Neural cell (in vitro differentiated cells): ENCODE results near the gene ME1. TPM values are rescaled to one million over a fixed set of nuclear protein-coding genes. Genes with fewer than 3 reads are reported as not detected.

Source experiments
- H2AFZ ChIP-seq: fragments of 200-600, 300-800 bp; sonication (generic), shearing (Covaris generic); 2 replicates; pipeline ENCODE4 v1.6.0; 2014; ENCODE audit warnings: low read depth, mild to moderate bottlenecking, antibody characterized with exemption, low read length, moderate library complexity
- H3F3A ChIP-seq: fragments of 200-600 bp; shearing (Covaris generic); 2 replicates; pipeline ENCODE4 v1.6.1; 2016; ENCODE audit warnings: mild to moderate bottlenecking, moderate library complexity, mixed read lengths, antibody characterized with exemption, low read length; ENCODE audit not compliant: insufficient read depth, poor library complexity, severe bottlenecking
- H3K27ac ChIP-seq: fragments of 200-600, 300-800 bp; sonication (generic), shearing (Covaris generic); 2 replicates; pipeline ENCODE4 v1.5.1; 2014; ENCODE audit warnings: mild to moderate bottlenecking, low read length, moderate library complexity
- H3K27me3 ChIP-seq: fragments of 300-800, 200-600 bp; sonication (generic), shearing (Covaris generic); 2 replicates; pipeline ENCODE4 v1.6.0; 2014; ENCODE audit warnings: mild to moderate bottlenecking, low read depth, low read length, moderate library complexity; ENCODE audit not compliant: insufficient read depth
- H3K36me3 ChIP-seq: fragments of 300-800, 200-600 bp; sonication (generic), shearing (Covaris generic); 2 replicates; pipeline ENCODE4 v1.5.1; 2014; ENCODE audit warnings: mild to moderate bottlenecking, antibody characterized with exemption, low read length, moderate library complexity; ENCODE audit not compliant: insufficient read depth
- H3K4me2 ChIP-seq: fragments of 300-800, 200-600 bp; sonication (generic), shearing (Covaris generic); 2 replicates; pipeline ENCODE4 v1.6.0; 2014; ENCODE audit warnings: mild to moderate bottlenecking, low read length
- H3K4me3 ChIP-seq: fragments of 300-800, 200-600 bp; sonication (generic), shearing (Covaris generic); 2 replicates; pipeline ENCODE4 v1.5.1; 2014; ENCODE audit warnings: mild to moderate bottlenecking, low read length, moderate library complexity
- H3K79me2 ChIP-seq: fragments of 200-600 bp; shearing (Covaris generic); replicated peaks from 2 replicates; pipeline ENCODE4 v1.6.0; 2014; ENCODE audit warnings: mild to moderate bottlenecking, low read length, moderate library complexity; ENCODE audit not compliant: insufficient read depth
- H3K9ac ChIP-seq: fragments of 300-800, 200-600 bp; sonication (generic), shearing (Covaris generic); 2 replicates; pipeline ENCODE4 v1.6.1; 2016; ENCODE audit warnings: mild to moderate bottlenecking, low read length, mixed read lengths
- H3K9me2 ChIP-seq: fragments of 200-600 bp; shearing (Covaris generic); 2 replicates; pipeline ENCODE4 v1.6.1; 2016; ENCODE audit warnings: mild to moderate bottlenecking, low read length, mixed read lengths; ENCODE audit not compliant: insufficient read depth
- H3K9me3 ChIP-seq: fragments of 200-600, 300-800 bp; sonication (generic), shearing (Covaris generic); 2 replicates; pipeline ENCODE4 v1.6.1; 2016; ENCODE audit warnings: mild to moderate bottlenecking, mixed run types, low read length, moderate library complexity, mixed read lengths
- H4K20me1 ChIP-seq: fragments of 200-600 bp; shearing (Covaris generic); 2 replicates; pipeline ENCODE4 v1.6.1; 2016; ENCODE audit warnings: mild to moderate bottlenecking, mixed run types; ENCODE audit not compliant: insufficient read depth
- CTCF ChIP-seq: fragments of 450-650 bp; IDR thresholded peaks from 2 replicates; pipeline ENCODE4 v1.5.1; 2014; ENCODE audit warnings: antibody characterized with exemption, mild to moderate bottlenecking, moderate library complexity; ENCODE audit not compliant: poor library complexity, severe bottlenecking
- EP300 ChIP-seq: fragments of 450-650 bp; conservative IDR thresholded peaks from 2 replicates; pipeline ENCODE4 v1.6.1; 2014; ENCODE audit warnings: antibody characterized with exemption, mild to moderate bottlenecking, moderate library complexity; ENCODE audit not compliant: poor library complexity, severe bottlenecking
- EZH2 ChIP-seq: fragments of 200-600, 300-800 bp; shearing (Covaris generic), sonication (generic); IDR thresholded peaks from 2 replicates; pipeline ENCODE4 v1.6.1; 2014; ENCODE audit warnings: antibody characterized with exemption, low read length, borderline replicate concordance, mild to moderate bottlenecking; ENCODE audit not compliant: insufficient read depth, poor library complexity, severe bottlenecking
- MXI1 ChIP-seq: fragments of 450-650 bp; conservative IDR thresholded peaks from 2 replicates; pipeline ENCODE4 v1.6.1; 2014; ENCODE audit warnings: antibody characterized with exemption, mild to moderate bottlenecking; ENCODE audit not compliant: poor library complexity, severe bottlenecking
- POLR2AphosphoS5 ChIP-seq: IDR thresholded peaks from 2 replicates; pipeline ENCODE4 v1.6.1; 2012
- RAD21 ChIP-seq: fragments of 450-650 bp; conservative IDR thresholded peaks from 2 replicates; pipeline ENCODE4 v1.6.1; 2014; ENCODE audit warnings: antibody characterized with exemption, mild to moderate bottlenecking, moderate library complexity
- REST ChIP-seq: IDR thresholded peaks from 2 replicates; pipeline ENCODE4 v1.6.1; 2012; ENCODE audit warnings: borderline replicate concordance
- TAF1 ChIP-seq: IDR thresholded peaks from 2 replicates; pipeline ENCODE4 v1.6.1; 2012; ENCODE audit warnings: low read depth
- polyA plus RNA-seq: library from polyadenylated mRNA; depleted of rRNA; stranded (reverse); fragments of >200 nt; gene quantifications from 2 replicates; pipeline ENCODE4 v1.2.3, GENCODE V29; 2014

ME1 gene
- polyA plus RNA-seq, 1 donor from 2014 or later = 0.09 TPM

GRCh38 chr6:83439201-83439600, 8.3 kb upstream of the ME1 start:
- Histone ChIP-seq H3K36me3 (no peaks in the 10 kb centered on the region), H2AFZ (no peak overlapping the region), H3K4me3 (no peak overlapping the region), H3K27ac (no peak overlapping the region), H3K79me2 (no peaks in the 10 kb centered on the region), H3K27me3 (no peaks in the 10 kb centered on the region), H3K4me2 (no peak overlapping the region), H3K9me2 (no peaks in the 10 kb centered on the region), H3K9me3 (no peaks in the 10 kb centered on the region), H3K9ac (no peak overlapping the region), H3F3A (no peaks in the 10 kb centered on the region), H4K20me1 (no peaks in the 10 kb centered on the region)
- no peak for TF ChIP-seq CTCF
- TF ChIP-seq RAD21 = no peak
- no peak for TF ChIP-seq EP300
- TF ChIP-seq POLR2AphosphoS5 = no peak
- TF ChIP-seq MXI1 = no peak
- no peak for TF ChIP-seq REST
- no peak for TF ChIP-seq TAF1
- TF ChIP-seq EZH2 = no peak

GRCh38 chr6:83436674-83437073, 5.8 kb upstream of the ME1 start:
- no peaks in the 10 kb centered on the region for H3F3A ChIP-seq
- H2AFZ ChIP-seq = no peak overlapping the region
- H3K27me3 ChIP-seq = peaks cover 2% of the 10 kb centered on the region
- H3K9me2 ChIP-seq = no peaks in the 10 kb centered on the region
- H3K27ac ChIP-seq = no peak overlapping the region
- H3K9me3 ChIP-seq = no peaks in the 10 kb centered on the region
- TF ChIP-seq POLR2AphosphoS5 (no peak), EP300 (no peak), RAD21 (no peak), TAF1 (no peak), CTCF (no peak), REST (no peak), EZH2 (no peak), MXI1 (no peak)
- H3K36me3 ChIP-seq = no peaks in the 10 kb centered on the region
- no peak overlapping the region for H3K4me3 ChIP-seq
- H3K79me2 ChIP-seq = no peaks in the 10 kb centered on the region
- H3K9ac ChIP-seq = no peak overlapping the region
- no peaks in the 10 kb centered on the region for H4K20me1 ChIP-seq
- H3K4me2 ChIP-seq = no peak overlapping the region
